Heart left ventricle (tissue), 13 donors: ENCODE data around the gene ROBO3.

Source experiments
- POLR2A ChIP-seq, 2 donors: fragments of 450-650 bp; IDR thresholded peaks; one replicate each; pipeline ENCODE4 v1.6.1; 2017; ENCODE audit warnings: antibody characterized with exemption in 2 of 2, mild to moderate bottlenecking in 2 of 2, moderate library complexity in 2 of 2
- TF ChIP-seq, protein P1 (sequence below), 12 donors: fragments of 200-600 bp; sonication (generic) in 4 of 12; IDR thresholded peaks; one replicate each; pipeline versions ENCODE4 v1.5.0 to v1.8.0; 2018 to 2022; ENCODE audit warnings: antibody characterized with exemption in 12 of 12, mild to moderate bottlenecking in 5 of 12
- donor health status: ischemic (EF 13 %, LVEDD 7.1; RV severe dilation, severe dysfunction).
- donor health status: DM: no; HTN: yes; CAD: no.
- donor health status: DM: no; HTN: no; CAD: no.
- donor health status: ischemic (EF 25% LVEDD 6.9; RV normal size, moderate dysfunction).
- donor health status: ischemic (EF 25% LVEDD 5.7; RV mildly dilated, moderate dysfunction).
- donor health status: ischemic (EF 35%, LVEDD 5.7; RV mildly dilated, moderate dysfunction).
- donor health status: nonischemic (EF 11% LVEDD 7.7; RV severe dilation, severe dysfunction).
- donor health status: DM: yes; HTN: yes; CAD: no.
- donor health status: PGD.
- donor health status: ischemic (EF 29% LVEDD 5.4; RV normal size, mild dysfunction).
- donor health status: nonischemic (EF 23%, LVEDD 6.1; RV moderate dilation, normal function).

DNA sequence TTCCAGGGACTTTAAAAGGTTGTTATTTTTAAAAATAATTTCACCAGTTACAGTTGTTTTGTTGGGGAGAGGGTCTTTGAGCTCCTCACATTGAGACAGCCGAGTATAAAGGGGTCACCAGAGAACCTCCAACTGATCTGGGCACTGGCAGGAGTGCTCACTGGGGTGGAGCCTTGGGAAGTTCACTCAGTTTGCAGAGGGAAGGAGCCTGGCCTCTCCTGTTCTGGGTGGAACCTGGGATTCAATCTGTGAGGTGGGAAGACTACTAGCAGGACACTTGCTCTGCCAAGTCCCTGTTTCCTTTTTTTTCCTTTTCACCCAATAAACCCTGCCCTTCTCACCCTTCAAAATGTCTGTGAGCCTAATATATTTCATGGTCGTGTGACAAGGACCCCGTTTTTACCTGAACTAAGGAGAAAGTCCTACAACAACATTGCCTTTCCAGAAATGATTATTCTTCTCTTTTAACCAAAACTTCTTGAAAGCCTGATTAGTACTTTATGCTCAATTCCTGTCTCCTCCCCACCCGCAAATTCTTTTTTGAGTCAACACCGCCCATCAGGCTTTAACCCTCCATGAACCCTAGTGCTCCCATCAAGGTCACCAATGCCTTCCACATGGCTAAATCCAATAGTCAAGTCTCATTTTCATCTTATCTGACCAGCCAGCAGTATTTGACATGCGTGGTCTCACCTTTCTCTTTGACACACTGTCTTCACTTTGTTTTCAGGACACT is 43.1 kb upstream of the ROBO3 start:
- TF ChIP-seq, protein P1, sequence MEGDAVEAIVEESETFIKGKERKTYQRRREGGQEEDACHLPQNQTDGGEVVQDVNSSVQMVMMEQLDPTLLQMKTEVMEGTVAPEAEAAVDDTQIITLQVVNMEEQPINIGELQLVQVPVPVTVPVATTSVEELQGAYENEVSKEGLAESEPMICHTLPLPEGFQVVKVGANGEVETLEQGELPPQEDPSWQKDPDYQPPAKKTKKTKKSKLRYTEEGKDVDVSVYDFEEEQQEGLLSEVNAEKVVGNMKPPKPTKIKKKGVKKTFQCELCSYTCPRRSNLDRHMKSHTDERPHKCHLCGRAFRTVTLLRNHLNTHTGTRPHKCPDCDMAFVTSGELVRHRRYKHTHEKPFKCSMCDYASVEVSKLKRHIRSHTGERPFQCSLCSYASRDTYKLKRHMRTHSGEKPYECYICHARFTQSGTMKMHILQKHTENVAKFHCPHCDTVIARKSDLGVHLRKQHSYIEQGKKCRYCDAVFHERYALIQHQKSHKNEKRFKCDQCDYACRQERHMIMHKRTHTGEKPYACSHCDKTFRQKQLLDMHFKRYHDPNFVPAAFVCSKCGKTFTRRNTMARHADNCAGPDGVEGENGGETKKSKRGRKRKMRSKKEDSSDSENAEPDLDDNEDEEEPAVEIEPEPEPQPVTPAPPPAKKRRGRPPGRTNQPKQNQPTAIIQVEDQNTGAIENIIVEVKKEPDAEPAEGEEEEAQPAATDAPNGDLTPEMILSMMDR (IDR thresholded peaks at IDR 0.05) = no peak
- TF ChIP-seq POLR2A (IDR thresholded peaks at IDR 0.05) = no peak
